Measurements from ENCODE around the gene SAMD8. TPM values are rescaled to one million over a fixed set of nuclear protein-coding genes. Genes with fewer than 3 reads are reported as not detected.

SAMD8 gene
- total RNA-seq, 1 donor from 2014 or later = 16.5 TPM

GRCh38 chr10:75226095-75226494 lies 114.6 kb downstream of the SAMD8 start:
- peaks cover 24 to 42% of the 10 kb centered on the region in 2 donors for H3K36me3 ChIP-seq
- no peaks in the 10 kb centered on the region for H3K9me3 ChIP-seq
- peaks cover 24 to 39% of the 10 kb centered on the region in 2 donors for H3K4me1 ChIP-seq
- H3K27ac ChIP-seq = peak overlapping the region; percentile 75 to 90
- intact Hi-C loops (cut with DNase I) = no loop called here
- H3K4me3 ChIP-seq = peak overlapping the region; percentile 18 to 21
- no peak for TF ChIP-seq CTCF (IDR thresholded peaks at IDR 0.05)
- no peaks in the 10 kb centered on the region for H3K27me3 ChIP-seq
- peak in 1 of 2 donors; percentile 39 for DNase-seq (ENCODE audit: low spot score in 2 of 2)

- TF ChIP-seq CTCF (IDR thresholded peaks at IDR 0.05) = no peak
- Histone ChIP-seq H3K27ac (peak overlapping the region; percentile 75 to 90), H3K27me3 (no peaks in the 10 kb centered on the region), H3K4me3 (no peak overlapping the region), H3K9me3 (no peaks in the 10 kb centered on the region), H3K4me1 (peaks cover 24 to 39% of the 10 kb centered on the region in 2 donors), H3K36me3 (peaks cover 18 to 42% of the 10 kb centered on the region in 2 donors)
- intact Hi-C loops (cut with DNase I) = no loop called here
- peak in 1 of 2 donors; percentile 58 for DNase-seq (ENCODE audit: low spot score in 2 of 2)
Measured at GRCh38 chr10:75226656-75227055, 115.2 kb downstream of the SAMD8 start.

GRCh38 chr10:75228278-75228677 lies 116.8 kb downstream of the SAMD8 start:
- Histone ChIP-seq H3K36me3 (peaks cover 2 to 33% of the 10 kb centered on the region in 2 donors), H3K9me3 (no peaks in the 10 kb centered on the region), H3K27ac (peak overlapping the region; percentile 13 to 48), H3K4me1 (peaks cover 24 to 37% of the 10 kb centered on the region in 2 donors), H3K27me3 (no peaks in the 10 kb centered on the region), H3K4me3 (no peak overlapping the region)
- DNase-seq (ENCODE audit: low spot score in 2 of 2) = peak in 1 of 2 donors; percentile 50
- intact Hi-C loops (cut with DNase I) = no loop called here
- no peak for TF ChIP-seq CTCF (IDR thresholded peaks at IDR 0.05)

GRCh38 chr10:75228834-75229233 lies 117.4 kb downstream of the SAMD8 start:
- DNase-seq (ENCODE audit: low spot score in 2 of 2) = peak in 1 of 2 donors; percentile 51
- Histone ChIP-seq H3K9me3 (no peaks in the 10 kb centered on the region), H3K27me3 (no peaks in the 10 kb centered on the region), H3K4me3 (no peak overlapping the region), H3K4me1 (peaks cover 24 to 32% of the 10 kb centered on the region in 2 donors), H3K27ac (peak overlapping the region; percentile 13 to 48), H3K36me3 (peaks cover 0 to 28% of the 10 kb centered on the region in 2 donors)
- intact Hi-C loops (cut with DNase I) = loop anchor here (1.0 kb wide), 1 partner anchor 41 kb away; no protein-coding TSS in a partner anchor
- TF ChIP-seq CTCF (IDR thresholded peaks at IDR 0.05) = no peak

GRCh38 chr10:75229971-75230370 lies 118.5 kb downstream of the SAMD8 start:
- Histone ChIP-seq H3K4me3 (no peak overlapping the region), H3K9me3 (no peaks in the 10 kb centered on the region), H3K4me1 (peaks cover 17 to 25% of the 10 kb centered on the region in 2 donors), H3K27ac (peak overlapping the region in 1 of 2 donors; percentile 48), H3K36me3 (peaks cover 0 to 24% of the 10 kb centered on the region in 2 donors), H3K27me3 (no peaks in the 10 kb centered on the region)
- no peak for TF ChIP-seq CTCF (IDR thresholded peaks at IDR 0.05)
- intact Hi-C loops (cut with DNase I) = loop anchor here (1.0 to 10.0 kb wide), 3 partner anchors 20 to 1075 kb away; partner anchors contain the start of genes ADK, AP3M1 and VDAC2
- no peak for DNase-seq (ENCODE audit: low spot score in 2 of 2)
